ENCODE measurements around the gene PRKCQ.

Gene PRKCQ

GRCh38 chr10:6569259-6569658 lies 10.8 kb downstream of the PRKCQ start:
- H3K4me3 ChIP-seq (ENCODE audit: low read depth, low read length): no peak overlapping the region
- no peak for TF ChIP-seq CTCF (IDR thresholded peaks at IDR 0.05; ENCODE audit: low read depth, low read length)

DNA sequence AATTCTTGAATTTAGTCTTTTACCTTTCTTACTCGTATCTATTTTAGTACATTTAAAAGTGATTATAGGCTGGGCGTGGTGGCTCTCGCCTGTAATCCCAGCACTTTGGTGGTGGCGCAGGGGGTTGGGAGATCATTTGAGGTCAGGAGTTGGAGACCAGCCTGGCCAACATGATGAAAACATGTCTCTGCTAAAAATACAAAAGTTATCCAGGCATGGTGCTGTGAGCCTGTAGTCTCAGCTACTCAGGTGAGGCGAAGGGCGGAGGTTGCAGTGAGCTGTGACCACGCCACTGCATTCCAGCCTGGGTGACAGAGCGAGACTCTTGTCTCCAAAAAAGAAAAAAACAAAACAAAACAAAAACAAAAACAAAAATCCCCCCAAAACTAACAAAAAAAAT lies 12.2 kb downstream of the PRKCQ start:
- no peak overlapping the region for H3K4me3 ChIP-seq (ENCODE audit: low read depth, low read length)

GRCh38 chr10:6567203-6567703 lies 12.8 kb downstream of the PRKCQ start:
- no peak overlapping the region for H3K4me3 ChIP-seq (ENCODE audit: low read depth, low read length)
- TF ChIP-seq CTCF (IDR thresholded peaks at IDR 0.05; ENCODE audit: low read depth, low read length): no peak

More for the DNA sequence above, 12.2 kb downstream of the PRKCQ start:
- TF ChIP-seq CTCF (IDR thresholded peaks at IDR 0.05; ENCODE audit: low read depth, low read length): no peak

GRCh38 chr10:6565588-6565987 lies 14.5 kb downstream of the PRKCQ start:
- H3K4me3 ChIP-seq (ENCODE audit: low read depth, low read length): no peak overlapping the region

DNA sequence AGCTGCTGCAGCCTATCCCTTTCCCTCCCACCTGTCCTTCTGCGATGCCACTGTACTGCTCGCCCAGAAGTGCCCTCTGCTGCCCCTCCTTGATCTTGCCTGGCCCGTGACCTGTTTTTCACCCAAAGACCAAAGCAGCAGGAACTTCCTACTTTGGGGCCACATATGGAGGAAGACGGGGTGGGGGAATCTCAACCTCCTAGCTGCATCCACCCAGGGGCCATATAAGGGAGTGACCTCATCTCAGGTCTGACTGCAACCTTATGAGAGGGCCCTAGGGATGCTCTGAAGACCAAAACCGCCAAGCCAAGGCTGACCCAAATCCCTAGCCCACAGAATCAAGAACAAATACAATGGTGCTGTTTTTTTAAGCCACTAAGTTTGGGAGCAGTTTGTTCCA lies 15.7 kb downstream of the PRKCQ start:
- H3K4me3 ChIP-seq (ENCODE audit: low read depth, low read length): no peak overlapping the region
- TF ChIP-seq CTCF (IDR thresholded peaks at IDR 0.05; ENCODE audit: low read depth, low read length): no peak

More at GRCh38 chr10:6565588-6565987, 14.5 kb downstream of the PRKCQ start:
- TF ChIP-seq CTCF (IDR thresholded peaks at IDR 0.05; ENCODE audit: low read depth, low read length): no peak

DNA sequence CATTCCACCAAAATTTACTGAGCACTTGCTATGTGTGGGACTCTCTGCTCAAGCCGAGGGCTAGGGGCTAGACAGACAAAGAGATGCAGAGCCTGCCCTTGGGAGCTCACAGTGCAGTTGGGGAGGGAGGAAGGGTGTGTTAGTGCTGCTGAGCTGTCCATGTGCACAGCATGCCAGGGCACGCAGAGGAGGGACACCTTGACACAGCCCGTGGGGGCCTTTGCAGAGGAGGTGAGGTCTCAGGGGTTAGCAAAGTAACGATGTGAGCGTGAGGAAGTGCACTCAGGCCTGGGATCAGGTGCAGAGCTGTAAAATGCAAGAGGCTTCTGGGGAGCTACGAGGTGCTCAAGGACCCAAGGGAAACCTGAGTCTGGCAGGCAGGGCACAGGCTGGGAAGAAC lies 16.3 kb downstream of the PRKCQ start:
- H3K4me3 ChIP-seq (ENCODE audit: low read depth, low read length): no peak overlapping the region
- TF ChIP-seq CTCF (IDR thresholded peaks at IDR 0.05; ENCODE audit: low read depth, low read length): no peak

DNA sequence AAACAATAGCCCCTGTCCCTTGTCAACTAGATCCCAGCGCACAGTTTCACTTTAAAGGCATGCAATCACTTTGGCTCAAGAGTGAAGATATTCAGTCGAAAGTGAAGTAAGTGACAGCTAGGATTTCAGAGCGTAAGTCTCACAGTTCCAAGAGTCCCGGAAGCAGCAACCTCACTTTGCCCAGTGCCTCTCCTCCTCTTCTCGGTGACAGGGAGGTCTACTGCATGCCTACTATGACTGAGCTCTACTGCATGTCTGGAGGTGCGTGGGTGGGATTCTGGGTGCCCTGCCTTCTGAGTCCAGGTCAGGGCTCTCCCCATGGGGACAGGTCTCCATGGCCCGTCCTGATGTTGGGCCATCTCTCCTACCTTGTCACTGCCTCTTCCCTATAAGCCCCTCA lies 17.0 kb downstream of the PRKCQ start:
- no peak for TF ChIP-seq CTCF (IDR thresholded peaks at IDR 0.05; ENCODE audit: low read depth, low read length)
- no peak overlapping the region for H3K4me3 ChIP-seq (ENCODE audit: low read depth, low read length)
